ENCODE data around the gene ADRB1. TPM values are rescaled to one million over a fixed set of nuclear protein-coding genes. Genes with fewer than 3 reads are reported as not detected.

The ADRB1 gene
- total and polyA plus RNA-seq, 3 donors from 2014 or later: 0.32 to 0.99 (median 0.55) TPM

DNA sequence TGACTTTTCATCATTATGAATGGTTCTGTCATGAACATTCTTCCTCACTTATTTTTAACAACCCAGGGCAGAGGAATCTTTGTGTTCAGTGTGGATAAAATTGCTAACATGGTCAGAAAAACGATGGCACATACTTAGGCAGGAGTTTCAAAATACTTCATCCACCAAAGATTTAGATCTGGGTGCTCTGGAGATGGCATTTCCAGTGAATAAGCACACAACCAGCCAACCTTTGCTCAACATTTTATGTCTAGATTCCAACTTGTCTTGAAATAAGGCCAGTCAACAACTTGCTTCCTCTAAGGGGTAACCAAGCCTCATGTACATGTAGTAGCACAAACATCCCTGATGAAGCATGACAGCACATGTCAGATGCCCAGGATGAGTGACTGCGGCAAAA is 33.4 kb upstream of the ADRB1 start:
- intact Hi-C loops (cut with DNase I; ENCODE audit: low total_unique reads): no loop called here
- Histone ChIP-seq H3K4me3 (no peak overlapping the region), H3K9me3 (no peaks in the 10 kb centered on the region), H3K27me3 (no peaks in the 10 kb centered on the region), H3K27ac (no peak overlapping the region), H3K36me3 (ENCODE audit: low read depth, missing control alignments) (no peaks in the 10 kb centered on the region), H3K4me1 (no peaks in the 10 kb centered on the region)
- no peak for DNase-seq
- WGBS, 2 donors: 72 to 73% methylated on average over 2 of the region's 2 CpGs
- TF ChIP-seq POLR2A (IDR thresholded peaks at IDR 0.05): no peak
- TF ChIP-seq, protein P1, sequence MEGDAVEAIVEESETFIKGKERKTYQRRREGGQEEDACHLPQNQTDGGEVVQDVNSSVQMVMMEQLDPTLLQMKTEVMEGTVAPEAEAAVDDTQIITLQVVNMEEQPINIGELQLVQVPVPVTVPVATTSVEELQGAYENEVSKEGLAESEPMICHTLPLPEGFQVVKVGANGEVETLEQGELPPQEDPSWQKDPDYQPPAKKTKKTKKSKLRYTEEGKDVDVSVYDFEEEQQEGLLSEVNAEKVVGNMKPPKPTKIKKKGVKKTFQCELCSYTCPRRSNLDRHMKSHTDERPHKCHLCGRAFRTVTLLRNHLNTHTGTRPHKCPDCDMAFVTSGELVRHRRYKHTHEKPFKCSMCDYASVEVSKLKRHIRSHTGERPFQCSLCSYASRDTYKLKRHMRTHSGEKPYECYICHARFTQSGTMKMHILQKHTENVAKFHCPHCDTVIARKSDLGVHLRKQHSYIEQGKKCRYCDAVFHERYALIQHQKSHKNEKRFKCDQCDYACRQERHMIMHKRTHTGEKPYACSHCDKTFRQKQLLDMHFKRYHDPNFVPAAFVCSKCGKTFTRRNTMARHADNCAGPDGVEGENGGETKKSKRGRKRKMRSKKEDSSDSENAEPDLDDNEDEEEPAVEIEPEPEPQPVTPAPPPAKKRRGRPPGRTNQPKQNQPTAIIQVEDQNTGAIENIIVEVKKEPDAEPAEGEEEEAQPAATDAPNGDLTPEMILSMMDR (IDR thresholded peaks at IDR 0.05): no peak

DNA sequence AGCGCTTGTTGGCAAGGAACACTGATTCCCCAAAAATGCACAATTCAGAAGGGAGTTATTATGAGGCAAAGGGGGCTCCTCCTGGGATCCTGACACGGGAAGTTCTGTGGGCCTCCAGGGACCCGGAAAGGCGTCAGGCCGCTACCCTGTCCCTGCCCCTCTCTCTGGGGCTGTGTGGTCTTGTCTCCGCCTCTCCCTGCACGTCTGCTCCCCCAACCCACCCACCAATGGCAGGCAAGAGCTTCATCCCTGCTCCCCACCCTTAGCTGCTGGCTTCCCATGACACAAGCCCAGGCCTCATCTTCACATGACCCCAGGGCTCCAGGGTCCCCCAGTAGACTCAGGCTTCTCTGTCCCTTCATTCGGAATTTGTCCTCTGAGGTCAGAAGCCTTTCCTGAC is 31.0 kb upstream of the ADRB1 start:
- WGBS, 2 donors: 59 to 62% methylated on average over 8 of the region's 8 CpGs
- Histone ChIP-seq H3K36me3 (ENCODE audit: low read depth, missing control alignments) (no peaks in the 10 kb centered on the region), H3K27ac (no peak overlapping the region), H3K27me3 (no peaks in the 10 kb centered on the region), H3K4me1 (no peaks in the 10 kb centered on the region), H3K9me3 (no peaks in the 10 kb centered on the region), H3K4me3 (no peak overlapping the region)
- intact Hi-C loops (cut with DNase I; ENCODE audit: low total_unique reads): no loop called here
- TF ChIP-seq POLR2A (IDR thresholded peaks at IDR 0.05): no peak
- TF ChIP-seq, protein P1 (IDR thresholded peaks at IDR 0.05): no peak
- no peak for DNase-seq

DNA sequence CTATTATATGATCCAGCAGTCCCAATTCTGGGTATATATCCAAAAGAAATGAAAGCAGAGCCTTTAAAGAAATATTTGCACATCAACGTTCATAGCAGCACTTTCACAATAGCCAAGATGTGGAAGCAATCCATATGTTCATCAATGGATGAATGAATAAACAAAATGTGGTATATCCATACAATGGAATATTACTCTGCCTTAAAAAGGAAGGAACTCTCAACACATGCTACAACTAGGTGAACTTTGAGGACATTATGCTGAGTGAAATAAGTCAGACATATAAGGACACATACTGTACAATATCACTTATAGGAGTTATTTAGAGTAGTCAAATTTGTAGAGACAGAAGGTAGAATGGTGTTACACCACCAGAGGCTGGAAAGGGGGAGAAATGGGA is 28.0 kb upstream of the ADRB1 start:
- TF ChIP-seq POLR2A (IDR thresholded peaks at IDR 0.05): no peak
- TF ChIP-seq, protein P1 (IDR thresholded peaks at IDR 0.05): no peak
- Histone ChIP-seq H3K4me3 (no peak overlapping the region), H3K36me3 (ENCODE audit: low read depth, missing control alignments) (no peaks in the 10 kb centered on the region), H3K27me3 (no peaks in the 10 kb centered on the region), H3K9me3 (no peaks in the 10 kb centered on the region), H3K4me1 (no peaks in the 10 kb centered on the region), H3K27ac (no peak overlapping the region)
- WGBS, 2 donors: 44 to 90% methylated on average over 1 of the region's 1 CpG
- intact Hi-C loops (cut with DNase I; ENCODE audit: low total_unique reads): no loop called here
- DNase-seq: no peak

DNA sequence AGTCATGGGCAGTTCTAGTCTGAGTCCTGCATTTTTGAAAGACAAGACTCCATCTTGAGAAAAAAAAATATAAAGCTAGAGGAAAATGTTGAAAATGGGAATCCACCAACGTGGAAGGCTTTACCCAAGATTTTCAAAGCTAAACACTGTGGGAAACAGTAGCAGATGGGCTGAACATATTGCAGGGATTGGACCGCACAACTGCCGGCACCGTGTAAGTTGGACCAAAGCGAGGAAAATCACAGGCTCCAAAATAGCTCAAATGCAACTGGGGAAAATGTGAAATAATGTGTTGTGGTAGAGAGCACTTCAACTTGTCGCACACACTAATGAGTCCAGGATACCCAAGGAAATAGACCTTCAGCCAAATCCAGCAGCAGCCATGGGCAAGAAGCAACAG is 26.4 kb upstream of the ADRB1 start:
- H3K4me1 ChIP-seq: no peaks in the 10 kb centered on the region
- DNase-seq: no peak
- no peak overlapping the region for H3K4me3 ChIP-seq
- no peak overlapping the region for H3K27ac ChIP-seq
- no peaks in the 10 kb centered on the region for H3K27me3 ChIP-seq
- no peaks in the 10 kb centered on the region for H3K36me3 ChIP-seq (ENCODE audit: low read depth, missing control alignments)
- 77 to 93% methylated on average over 6 of the region's 6 CpGs for WGBS, 2 donors
- TF ChIP-seq, protein P1 (IDR thresholded peaks at IDR 0.05): no peak
- no peak for TF ChIP-seq POLR2A (IDR thresholded peaks at IDR 0.05)
- H3K9me3 ChIP-seq: no peaks in the 10 kb centered on the region
- intact Hi-C loops (cut with DNase I; ENCODE audit: low total_unique reads): no loop called here

DNA sequence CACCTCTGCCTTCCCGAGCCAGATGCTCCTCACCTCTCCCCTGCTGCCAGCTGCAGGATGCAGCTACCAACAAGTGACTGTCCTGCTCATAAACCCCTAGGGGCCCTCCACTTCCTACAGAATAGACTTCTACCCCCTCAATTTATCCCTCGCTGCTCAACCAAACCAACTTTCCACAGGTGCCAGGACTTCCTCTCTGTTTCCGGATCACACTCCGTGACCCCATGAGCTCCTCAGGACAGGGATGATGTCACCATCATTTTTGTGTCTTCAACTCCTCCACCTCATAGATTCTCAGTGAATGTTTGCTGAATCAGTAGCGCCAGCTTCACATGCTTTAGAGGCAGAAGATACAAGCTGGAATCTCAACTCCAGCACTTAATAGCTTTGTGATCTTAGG is 25.8 kb upstream of the ADRB1 start:
- no peaks in the 10 kb centered on the region for H3K9me3 ChIP-seq
- 61 to 76% methylated on average over 5 of the region's 5 CpGs for WGBS, 2 donors
- no peak overlapping the region for H3K4me3 ChIP-seq
- no peaks in the 10 kb centered on the region for H3K4me1 ChIP-seq
- intact Hi-C loops (cut with DNase I; ENCODE audit: low total_unique reads): no loop called here
- no peaks in the 10 kb centered on the region for H3K27me3 ChIP-seq
- no peak overlapping the region for H3K27ac ChIP-seq
- TF ChIP-seq, protein P1 (IDR thresholded peaks at IDR 0.05): no peak
- TF ChIP-seq POLR2A (IDR thresholded peaks at IDR 0.05): no peak
- DNase-seq: no peak
- no peaks in the 10 kb centered on the region for H3K36me3 ChIP-seq (ENCODE audit: low read depth, missing control alignments)
